Common myeloid progenitor, CD34-positive (primary cell): ENCODE data around the gene ADSS1.

Experiments used
- CTCF ChIA-PET: fragments of 350-600 bp; sonication (Branson Sonifier 250); formaldehyde crosslinking; loops from one replicate; lab custom pipeline; 2021; ENCODE audit warnings: antibody characterized with exemption; lab: Charles Lee
- POLR2A ChIA-PET: fragments of 350-600 bp; sonication (Branson Sonifier 250); formaldehyde crosslinking; loops from one replicate; lab custom pipeline; 2021; ENCODE audit warnings: antibody characterized with exemption; lab: Charles Lee
- DNase-seq, 3 donors: peaks; one replicate each; pipeline versions ENCODE4 v3.0.0 to v3.0.0-alpha.2; 2013
- H3K27ac ChIP-seq, 2 experiments: 1 replicate in 1 of 2; 2 replicates in 1 of 2; pipeline ENCODE4 v1.7.0; 2013; ENCODE audit warnings: inconsistent platforms in 2 of 2, low read length in 2 of 2, mild to moderate bottlenecking in 2 of 2, low read depth in 1 of 2, moderate library complexity in 1 of 2; ENCODE audit not compliant: severe bottlenecking in 2 of 2, insufficient read depth in 1 of 2, poor library complexity in 1 of 2
- H3K27me3 ChIP-seq, 5 experiments: replicated peaks in 2 of 5; 1 replicate in 3 of 5; 2 replicates in 2 of 5; pipeline versions ENCODE4 v1.6.1 to v1.7.0; 2013; ENCODE audit warnings: low read length in 4 of 5, mild to moderate bottlenecking in 2 of 5, moderate library complexity in 2 of 5, inconsistent platforms in 1 of 5; ENCODE audit not compliant: insufficient read depth in 5 of 5, control insufficient read depth in 4 of 5
- H3K36me3 ChIP-seq, 4 experiments: 1 replicate in 2 of 4; 2 replicates in 2 of 4; pipeline versions ENCODE4 v1.6.1 to v1.7.0; 2013; ENCODE audit warnings: low read length in 3 of 4, control low read depth in 1 of 4, mild to moderate bottlenecking in 1 of 4; ENCODE audit not compliant: control insufficient read depth in 4 of 4, insufficient read depth in 4 of 4
- H3K4me1 ChIP-seq, 4 experiments: 1 replicate in 3 of 4; 2 replicates in 1 of 4; pipeline versions ENCODE4 v1.6.1 to v1.7.1; 2013; ENCODE audit warnings: low read length in 3 of 4, mild to moderate bottlenecking in 3 of 4, control low read depth in 1 of 4, inconsistent platforms in 1 of 4, moderate library complexity in 1 of 4; ENCODE audit not compliant: control insufficient read depth in 4 of 4, insufficient read depth in 4 of 4; ENCODE audit errors: control extremely low read depth in 1 of 4
- H3K4me3 ChIP-seq, 7 experiments: 1 replicate in 4 of 7; 2 replicates in 3 of 7; pipeline versions ENCODE4 v1.5.1 to v1.7.0; 2013; ENCODE audit warnings: mild to moderate bottlenecking in 7 of 7, low read length in 6 of 7, moderate library complexity in 6 of 7, inconsistent platforms in 2 of 7, low read depth in 2 of 7, control low read depth in 1 of 7; ENCODE audit not compliant: insufficient read depth in 4 of 7, control insufficient read depth in 1 of 7; ENCODE audit errors: extremely low read depth in 1 of 7
- H3K9me3 ChIP-seq, 5 experiments: 1 replicate in 4 of 5; 2 replicates in 1 of 5; pipeline versions ENCODE4 v1.6.1 to v1.7.1; 2013; ENCODE audit warnings: low read length in 4 of 5, mild to moderate bottlenecking in 2 of 5, inconsistent platforms in 1 of 5, low read depth in 1 of 5, moderate library complexity in 1 of 5; ENCODE audit not compliant: control insufficient read depth in 4 of 5, insufficient read depth in 2 of 5; ENCODE audit errors: control extremely low read depth in 1 of 5
- WGBS: methylation state at CpG from one replicate; pipeline ENCODE4 v1.1.5; 2013; ENCODE audit not compliant: insufficient coverage; 5-methylcytosine and 5-hydroxymethylcytosine counted together

The ADSS1 gene

DNA sequence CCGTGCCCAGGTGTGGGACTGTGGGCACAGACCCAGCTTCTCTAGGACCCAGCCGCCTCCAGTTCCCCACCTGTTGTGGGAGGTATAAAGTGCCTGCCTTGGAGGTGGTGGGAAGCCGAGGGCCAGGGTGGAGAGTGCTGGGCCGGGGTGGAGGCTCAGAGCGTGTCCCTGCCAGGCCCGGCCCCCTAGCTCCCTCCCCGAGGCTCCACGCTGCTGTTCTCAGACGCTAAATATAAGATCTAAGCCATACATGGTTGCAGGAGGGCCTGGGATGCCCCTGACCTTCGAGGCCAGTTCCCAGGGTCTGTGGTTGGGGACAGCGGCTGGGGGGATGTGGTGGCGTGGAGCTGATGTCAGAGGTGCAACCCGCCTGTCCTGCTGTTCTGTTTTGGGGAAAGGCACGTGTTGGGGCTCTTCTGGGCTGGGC, 23.8 kb upstream of the ADSS1 start:
- Histone ChIP-seq H3K4me3 (no peak overlapping the region), H3K27me3 (no peaks in the 10 kb centered on the region), H3K4me1 (peaks cover 0 to 23% (median 13%) of the 10 kb centered on the region in 4 experiments), H3K9me3 (no peaks in the 10 kb centered on the region), H3K36me3 (peaks cover 0 to 63% (median 32%) of the 10 kb centered on the region in 4 experiments), H3K27ac (no peak overlapping the region)
- WGBS = 78% methylated on average over 12 of the region's 14 CpGs
- peak in 2 of 3 donors; percentile 45 to 49 for DNase-seq
- ChIA-PET CTCF (interaction anchor here (0.8 to 2.4 kb wide), 4 partner anchors 9 to 25 kb away, joined by 3 to 6 read pairs (median 4); no protein-coding TSS in a partner anchor), POLR2A (interaction anchor here (0.6 kb wide), 1 partner anchor 30 kb away, joined by 4 read pairs; no protein-coding TSS in a partner anchor)

- DNase-seq = peak; percentile 67 to 90 (median 85)
- 48% methylated on average over 18 of the region's 22 CpGs for WGBS
Observed at GRCh38 chr14:104700747-104701217, 23.2 kb upstream of the ADSS1 start.

DNA sequence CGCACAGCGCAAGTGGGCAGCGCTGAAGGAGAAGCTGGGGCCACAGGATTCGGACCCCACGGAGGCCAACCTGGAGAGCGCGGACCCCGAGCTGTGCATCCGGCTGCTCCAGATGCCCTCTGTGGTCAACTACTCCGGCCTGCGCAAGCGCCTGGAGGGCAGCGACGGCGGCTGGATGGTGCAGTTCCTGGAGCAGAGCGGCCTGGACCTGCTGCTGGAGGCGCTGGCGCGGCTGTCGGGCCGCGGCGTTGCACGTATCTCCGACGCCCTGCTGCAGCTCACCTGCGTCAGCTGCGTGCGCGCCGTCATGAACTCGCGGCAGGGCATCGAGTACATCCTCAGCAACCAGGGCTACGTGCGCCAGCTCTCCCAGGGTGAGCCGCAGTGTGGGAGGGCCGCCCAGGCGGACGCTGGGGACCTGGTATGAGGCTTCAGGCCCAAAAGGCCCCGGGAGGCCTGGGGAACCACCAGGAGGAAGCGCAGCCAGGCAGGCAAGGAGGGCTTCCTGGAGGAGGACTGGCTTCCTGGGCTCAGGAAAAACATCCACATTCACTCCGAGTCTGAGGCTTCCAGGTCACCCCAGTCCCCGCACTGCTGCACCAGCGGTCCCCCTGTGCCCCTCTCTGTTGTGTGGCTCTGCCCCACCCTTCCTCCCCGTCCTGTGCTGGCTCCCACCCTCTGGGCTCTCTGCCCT, 22.5 kb upstream of the ADSS1 start:
- CTCF ChIA-PET = interaction anchor here (1.0 to 3.5 kb wide), 3 partner anchors 10 to 50 kb away, joined by 3 to 8 read pairs (median 4); no protein-coding TSS in a partner anchor
- POLR2A ChIA-PET = no interaction called here
- 93% methylated on average over 46 of the region's 46 CpGs for WGBS

More at GRCh38 chr14:104700747-104701217, 23.2 kb upstream of the ADSS1 start:
- CTCF ChIA-PET = interaction anchor here (1.1 to 2.4 kb wide), 2 partner anchors 12 to 25 kb away, joined by 3 to 6 read pairs; no protein-coding TSS in a partner anchor
- H3K9me3 ChIP-seq = no peaks in the 10 kb centered on the region
- H3K36me3 ChIP-seq = peaks cover 0 to 64% (median 34%) of the 10 kb centered on the region in 4 experiments
- peaks cover 0 to 18% (median 9%) of the 10 kb centered on the region in 4 experiments for H3K4me1 ChIP-seq
- H3K27me3 ChIP-seq = no peaks in the 10 kb centered on the region
- no peak overlapping the region for H3K4me3 ChIP-seq
- no peak overlapping the region for H3K27ac ChIP-seq
- POLR2A ChIA-PET = interaction anchor here (0.6 kb wide), 1 partner anchor 31 kb away, joined by 4 read pairs; no protein-coding TSS in a partner anchor

GRCh38 chr14:104702106-104702505, 21.9 kb upstream of the ADSS1 start:
- Histone ChIP-seq H3K27ac (no peak overlapping the region), H3K9me3 (no peaks in the 10 kb centered on the region), H3K4me1 (peaks cover 0 to 18% (median 8%) of the 10 kb centered on the region in 4 experiments), H3K27me3 (no peaks in the 10 kb centered on the region), H3K4me3 (no peak overlapping the region), H3K36me3 (peaks cover 0 to 65% (median 30%) of the 10 kb centered on the region in 4 experiments)
- DNase-seq = no peak
- POLR2A ChIA-PET = no interaction called here
- CTCF ChIA-PET = interaction anchor here (1.0 to 3.5 kb wide), 3 partner anchors 9 to 50 kb away, joined by 3 to 8 read pairs (median 4); no protein-coding TSS in a partner anchor
- WGBS = 95% methylated on average over 6 of the region's 12 CpGs

More for the DNA sequence above, 22.5 kb upstream of the ADSS1 start:
- H3K4me3 ChIP-seq = no peak overlapping the region
- DNase-seq = no peak
- no peaks in the 10 kb centered on the region for H3K27me3 ChIP-seq
- H3K9me3 ChIP-seq = no peaks in the 10 kb centered on the region
- no peak overlapping the region for H3K27ac ChIP-seq
- H3K36me3 ChIP-seq = peaks cover 0 to 65% (median 33%) of the 10 kb centered on the region in 4 experiments
- H3K4me1 ChIP-seq = peaks cover 0 to 18% (median 8%) of the 10 kb centered on the region in 4 experiments

- ChIA-PET CTCF (interaction anchor here (1.0 to 3.5 kb wide), 3 partner anchors 9 to 51 kb away, joined by 3 to 8 read pairs (median 4); no protein-coding TSS in a partner anchor), POLR2A (no interaction called here)
- H3K9me3 ChIP-seq = no peaks in the 10 kb centered on the region
- no peak for DNase-seq
- H3K27ac ChIP-seq = no peak overlapping the region
- peaks cover 0 to 60% (median 27%) of the 10 kb centered on the region in 4 experiments for H3K36me3 ChIP-seq
- 100% methylated on average over 4 of the region's 4 CpGs for WGBS
- H3K4me3 ChIP-seq = no peak overlapping the region
- H3K4me1 ChIP-seq = peaks cover 0 to 18% (median 8%) of the 10 kb centered on the region in 4 experiments
- no peaks in the 10 kb centered on the region for H3K27me3 ChIP-seq
Observed at GRCh38 chr14:104702673-104703072, 21.4 kb upstream of the ADSS1 start.

- no peak overlapping the region for H3K4me3 ChIP-seq
- no peaks in the 10 kb centered on the region for H3K9me3 ChIP-seq
- H3K36me3 ChIP-seq = peaks cover 0 to 55% (median 27%) of the 10 kb centered on the region in 4 experiments
- peaks cover 0 to 18% (median 8%) of the 10 kb centered on the region in 4 experiments for H3K4me1 ChIP-seq
- DNase-seq = no peak
- H3K27me3 ChIP-seq = no peaks in the 10 kb centered on the region
- WGBS = 97% methylated on average over 28 of the region's 28 CpGs
- CTCF ChIA-PET = interaction anchor here (1.8 to 3.5 kb wide), 2 partner anchors 8 to 38 kb away, joined by 4 to 8 read pairs; no protein-coding TSS in a partner anchor
- POLR2A ChIA-PET = no interaction called here
- H3K27ac ChIP-seq = no peak overlapping the region
Observed at GRCh38 chr14:104703269-104703668, 20.8 kb upstream of the ADSS1 start.
